ENCODE results near the gene PDK2. TPM values are rescaled to one million over a fixed set of nuclear protein-coding genes. Genes with fewer than 3 reads are reported as not detected.
A peak's percentile ranks its signal among the peaks of the same experiment; 100 is the strongest.

PDK2 gene
- total and polyA plus RNA-seq, 10 of the 15 experiments (the other 5 are each of a cell fraction or from before 2014, with no cell fraction given): 0.98 to 22.6 (median 12.3) TPM

DNA sequence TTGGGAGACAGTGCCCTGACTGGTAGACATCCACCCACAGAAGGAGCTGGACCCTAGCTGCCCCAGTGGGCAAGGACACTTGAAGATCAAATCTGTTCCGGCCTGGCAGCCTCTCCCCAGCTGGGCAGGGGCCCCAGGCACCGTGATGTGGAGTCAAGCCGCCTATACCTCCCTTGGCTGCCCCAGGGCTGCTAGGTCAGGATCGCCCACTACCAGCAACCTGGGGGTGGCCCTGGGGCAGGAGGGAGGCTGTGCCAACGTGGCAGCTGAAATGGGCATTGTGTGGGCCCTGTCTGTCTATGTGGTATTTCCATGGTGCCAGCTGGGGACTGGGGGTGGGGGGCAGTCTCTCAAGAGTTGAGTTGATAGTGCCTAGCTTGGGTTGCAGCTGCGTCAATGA lies 941 bp downstream of the PDK2 start:
- H3K9me3 ChIP-seq (replicated peaks; ENCODE audit: control insufficient read depth, insufficient read depth, low read length): no peaks in the 10 kb centered on the region
- WGBS (ENCODE audit: insufficient coverage, insufficient replicate concordance, low lambda C conversion rate, missing lambda C conversion rate): 74% methylated on average over 6 of the region's 6 CpGs
- H3K9ac ChIP-seq (ENCODE audit: control insufficient read depth, insufficient read depth, low read length): peak overlapping the region; percentile 66; the same call in 1 of the 2 replicates
- peak overlapping the region; percentile 85 for H3K4me3 ChIP-seq
- peaks cover 17% of the 10 kb centered on the region for H3K4me1 ChIP-seq (ENCODE audit: control insufficient read depth, insufficient read depth, low read length)
- peak overlapping the region; percentile 98 for H3K4me2 ChIP-seq (ENCODE audit: control insufficient read depth, insufficient read depth)
- DNase-seq (ENCODE audit: low read depth, low spot score): no peak
- ChIA-PET RAD21 (ENCODE audit: unreplicated experiment) (no interaction called here), SMC1A (ENCODE audit: uncharacterized antibody, unreplicated experiment) (no interaction called here), CTCF (interaction anchor here (0.7 to 3.4 kb wide), 6 partner anchors 9 to 99 kb away, joined by 3 to 13 read pairs (median 4); partner anchors contain the start of gene ITGA3), POLR2A (interaction anchor here (1.0 kb wide), 1 partner anchor 97 kb away, joined by 3 read pairs; no protein-coding TSS in a partner anchor)
- H3K36me3 ChIP-seq (ENCODE audit: control insufficient read depth in 2 of 2, insufficient read depth in 2 of 2, low read length in 1 of 2): no peaks in the 10 kb centered on the region
- no TSS peak for BruUV-seq (replicated peaks)
- ATAC-seq: no peak
- TF ChIP-seq, protein P1, sequence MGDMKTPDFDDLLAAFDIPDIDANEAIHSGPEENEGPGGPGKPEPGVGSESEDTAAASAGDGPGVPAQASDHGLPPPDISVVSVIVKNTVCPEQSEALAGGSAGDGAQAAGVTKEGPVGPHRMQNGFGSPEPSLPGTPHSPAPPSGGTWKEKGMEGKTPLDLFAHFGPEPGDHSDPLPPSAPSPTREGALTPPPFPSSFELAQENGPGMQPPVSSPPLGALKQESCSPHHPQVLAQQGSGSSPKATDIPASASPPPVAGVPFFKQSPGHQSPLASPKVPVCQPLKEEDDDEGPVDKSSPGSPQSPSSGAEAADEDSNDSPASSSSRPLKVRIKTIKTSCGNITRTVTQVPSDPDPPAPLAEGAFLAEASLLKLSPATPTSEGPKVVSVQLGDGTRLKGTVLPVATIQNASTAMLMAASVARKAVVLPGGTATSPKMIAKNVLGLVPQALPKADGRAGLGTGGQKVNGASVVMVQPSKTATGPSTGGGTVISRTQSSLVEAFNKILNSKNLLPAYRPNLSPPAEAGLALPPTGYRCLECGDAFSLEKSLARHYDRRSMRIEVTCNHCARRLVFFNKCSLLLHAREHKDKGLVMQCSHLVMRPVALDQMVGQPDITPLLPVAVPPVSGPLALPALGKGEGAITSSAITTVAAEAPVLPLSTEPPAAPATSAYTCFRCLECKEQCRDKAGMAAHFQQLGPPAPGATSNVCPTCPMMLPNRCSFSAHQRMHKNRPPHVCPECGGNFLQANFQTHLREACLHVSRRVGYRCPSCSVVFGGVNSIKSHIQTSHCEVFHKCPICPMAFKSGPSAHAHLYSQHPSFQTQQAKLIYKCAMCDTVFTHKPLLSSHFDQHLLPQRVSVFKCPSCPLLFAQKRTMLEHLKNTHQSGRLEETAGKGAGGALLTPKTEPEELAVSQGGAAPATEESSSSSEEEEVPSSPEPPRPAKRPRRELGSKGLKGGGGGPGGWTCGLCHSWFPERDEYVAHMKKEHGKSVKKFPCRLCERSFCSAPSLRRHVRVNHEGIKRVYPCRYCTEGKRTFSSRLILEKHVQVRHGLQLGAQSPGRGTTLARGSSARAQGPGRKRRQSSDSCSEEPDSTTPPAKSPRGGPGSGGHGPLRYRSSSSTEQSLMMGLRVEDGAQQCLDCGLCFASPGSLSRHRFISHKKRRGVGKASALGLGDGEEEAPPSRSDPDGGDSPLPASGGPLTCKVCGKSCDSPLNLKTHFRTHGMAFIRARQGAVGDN (IDR thresholded peaks at IDR 0.05): no peak
- no peak for TF ChIP-seq NKRF (conservative IDR thresholded peaks at IDR 0.05)
- TF ChIP-seq ZNF274 (IDR thresholded peaks at IDR 0.05; ENCODE audit: insufficient read depth, insufficient read length): no peak
- TF ChIP-seq NFYA (IDR thresholded peaks at IDR 0.05; ENCODE audit: borderline replicate concordance, low read depth, low read length): no peak
- intact Hi-C loops (cut with micrococcal nuclease; ENCODE audit: unreplicated experiment) (loop anchor here (5.0 kb wide), 1 partner anchor 51 kb away; no protein-coding TSS in a partner anchor), in situ Hi-C loops (cut with MboI) (no loop called here)
- H3K27ac ChIP-seq (ENCODE audit: control insufficient read depth, insufficient read depth): no peak overlapping the region
- no peak overlapping the region for H2AFZ ChIP-seq (ENCODE audit: control insufficient read depth, low read depth, low read length)
- H3K79me2 ChIP-seq (ENCODE audit: control insufficient read depth, insufficient read depth, low read length): no peaks in the 10 kb centered on the region
- no peaks in the 10 kb centered on the region for H3K27me3 ChIP-seq (replicated peaks in 1 of 2; ENCODE audit: control insufficient read depth in 2 of 2, insufficient read depth in 2 of 2, low read length in 1 of 2)
- FAIRE-seq: no peak
- H4K20me1 ChIP-seq (ENCODE audit: control insufficient read depth, insufficient read depth): no peaks in the 10 kb centered on the region
